ENCODE measurements around the gene GRM4.

GRM4 gene

GRCh38 chr6:34138191-34138590, 7.7 kb downstream of the GRM4 start:
- no peak for TF ChIP-seq CTCF (IDR thresholded peaks at IDR 0.05; ENCODE audit: low read depth, low read length)
- no peak for DNase-seq (ENCODE audit: extremely low read depth, low read depth)

GRCh38 chr6:34135541-34135940, 10.3 kb downstream of the GRM4 start:
- no peak for DNase-seq (ENCODE audit: extremely low read depth, low read depth)
- TF ChIP-seq CTCF (IDR thresholded peaks at IDR 0.05; ENCODE audit: low read depth, low read length), result no peak

GRCh38 chr6:34132486-34133185, 13.3 kb downstream of the GRM4 start:
- TF ChIP-seq CTCF (IDR thresholded peaks at IDR 0.05; ENCODE audit: low read depth, low read length), result no peak
- no peak for DNase-seq (ENCODE audit: extremely low read depth, low read depth)

GRCh38 chr6:34131326-34132290, 14.3 kb downstream of the GRM4 start:
- TF ChIP-seq CTCF (IDR thresholded peaks at IDR 0.05; ENCODE audit: low read depth, low read length), result no peak
- DNase-seq (ENCODE audit: extremely low read depth, low read depth), result no peak

- DNase-seq (ENCODE audit: extremely low read depth, low read depth), result no peak
- TF ChIP-seq CTCF (IDR thresholded peaks at IDR 0.05; ENCODE audit: low read depth, low read length), result no peak
These were observed 15.0 kb downstream of the GRM4 start for GRCh38 chr6:34130862-34131261.

- no peak for DNase-seq (ENCODE audit: extremely low read depth, low read depth)
- TF ChIP-seq CTCF (IDR thresholded peaks at IDR 0.05; ENCODE audit: low read depth, low read length), result no peak
These were observed 16.1 kb downstream of the GRM4 start for GRCh38 chr6:34129753-34130152.

GRCh38 chr6:34128045-34128444, 17.8 kb downstream of the GRM4 start:
- no peak for DNase-seq (ENCODE audit: extremely low read depth, low read depth)
- no peak for TF ChIP-seq CTCF (IDR thresholded peaks at IDR 0.05; ENCODE audit: low read depth, low read length)
